CD4-positive, alpha-beta T cell treated with Interleukin-17A for 4 hours (primary cell): Measurements from ENCODE around the gene PDE6C.

ENCODE experiments used
- DNase-seq: peaks from one replicate; pipeline ENCODE4 v3.0.0-alpha.2; 2020; ENCODE audit warnings: mixed read lengths

The PDE6C gene

GRCh38 chr10:93595378-93596161 is 16.8 kb upstream of the PDE6C start:
- DNase-seq: no peak

DNA sequence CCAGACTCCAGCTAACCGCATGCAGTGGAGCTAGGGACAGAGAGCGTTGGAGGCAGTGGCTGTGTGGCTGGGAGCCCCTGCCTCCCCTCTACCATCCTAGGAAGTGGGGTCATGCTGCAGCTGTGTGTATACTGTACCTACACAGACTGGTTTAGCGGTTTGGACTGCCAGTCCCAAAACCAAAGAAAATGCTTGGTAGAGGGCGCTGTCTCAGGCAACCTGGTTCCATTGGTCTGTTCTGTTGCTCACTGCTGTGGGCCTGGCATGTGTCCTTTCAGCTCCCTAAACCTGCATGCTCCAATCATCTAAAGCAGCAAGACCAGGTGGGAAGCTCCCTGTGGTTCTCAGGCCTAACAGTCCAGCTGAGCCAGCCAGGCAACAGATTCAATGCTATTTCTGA is 15.8 kb upstream of the PDE6C start:
- DNase-seq: no peak

GRCh38 chr10:93597075-93597599 is 15.2 kb upstream of the PDE6C start:
- no peak for DNase-seq

- no peak for DNase-seq
These were observed 14.2 kb upstream of the PDE6C start for GRCh38 chr10:93598157-93598556.

- DNase-seq: no peak
These were observed 13.0 kb upstream of the PDE6C start for GRCh38 chr10:93599335-93599734.

DNA sequence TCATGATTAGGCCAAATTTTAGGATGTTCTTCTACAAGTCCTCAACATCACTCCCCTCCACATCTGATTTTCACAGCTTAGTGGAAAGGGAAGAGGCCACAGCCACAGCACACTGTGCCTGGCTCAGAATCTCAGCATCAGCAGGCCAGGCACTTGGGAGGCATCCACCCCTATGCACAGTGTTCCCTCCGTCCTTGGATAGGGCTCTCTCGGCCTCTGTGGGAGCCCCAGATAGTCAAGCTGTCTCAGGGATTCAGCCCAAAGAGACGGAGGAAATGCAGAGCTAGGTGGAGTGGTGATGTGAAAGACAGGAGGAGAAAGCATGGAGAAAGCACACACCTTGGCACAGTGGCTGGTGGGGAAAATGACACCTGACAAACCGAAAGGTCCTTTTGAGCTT is 12.6 kb upstream of the PDE6C start:
- DNase-seq: no peak

DNA sequence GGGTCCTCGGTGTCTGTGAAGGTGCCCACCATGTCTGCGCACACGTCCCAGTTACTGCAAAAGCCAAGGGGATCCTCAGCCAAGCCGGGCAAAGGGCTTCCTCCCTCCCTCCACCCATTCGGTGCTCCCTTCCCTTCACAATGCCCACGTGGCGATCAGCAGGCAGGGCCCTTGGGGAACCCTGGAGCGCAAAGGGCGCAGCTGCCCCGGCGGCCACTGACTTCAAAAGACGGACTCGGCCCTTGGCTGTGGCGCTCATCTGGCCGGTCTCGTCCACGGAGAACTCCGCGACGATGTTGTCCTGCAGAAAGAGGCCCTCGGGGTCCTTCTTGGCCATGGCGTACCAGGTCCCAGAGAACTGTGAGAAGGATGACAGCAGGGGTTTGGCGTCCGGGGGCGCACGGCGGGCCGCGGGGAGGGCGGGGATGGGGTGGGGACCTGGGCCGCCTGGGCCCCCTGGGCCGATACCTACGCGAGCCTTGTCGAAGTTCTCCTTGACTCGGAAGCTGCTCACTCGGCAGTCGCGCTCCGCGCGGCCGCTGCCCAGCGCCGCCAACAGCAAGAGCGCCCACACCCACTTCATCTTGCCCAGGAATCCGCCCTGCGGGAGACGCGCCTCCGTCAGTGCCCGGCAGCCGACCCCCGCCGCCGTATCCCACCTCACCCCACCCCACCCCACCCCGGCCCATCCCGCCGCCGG is 11.7 kb upstream of the PDE6C start:
- no peak for DNase-seq

DNA sequence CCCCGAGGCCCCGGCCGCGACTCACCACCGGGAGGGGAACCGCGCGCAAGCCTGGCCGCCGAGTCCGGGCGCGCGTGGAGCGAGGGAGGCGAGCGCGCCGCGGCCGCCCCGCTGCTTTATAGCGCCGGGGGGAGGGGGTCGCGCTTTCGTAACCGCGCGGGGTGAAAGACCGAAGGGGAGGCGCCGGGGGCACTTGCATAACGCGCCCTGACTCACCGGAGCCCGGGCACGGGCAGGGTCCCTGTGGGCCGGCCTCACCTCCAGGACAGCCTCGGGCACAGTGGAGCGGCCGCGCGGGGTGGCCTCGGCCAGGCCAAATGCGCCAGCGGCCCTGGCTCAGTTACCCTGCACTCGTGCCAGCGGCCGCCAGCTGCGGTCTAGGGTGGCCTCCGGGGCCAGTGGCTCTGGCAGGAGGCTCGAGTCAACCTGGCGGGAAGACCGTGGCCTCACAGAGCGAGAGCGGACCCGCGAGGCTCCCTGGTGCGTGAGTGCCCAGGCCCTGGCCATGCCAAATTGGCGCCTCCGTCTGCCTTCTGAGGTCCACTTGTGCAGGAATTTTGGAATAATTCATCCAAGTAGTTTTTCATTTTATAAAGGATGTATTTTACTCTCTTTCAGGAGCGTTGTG is 11.1 kb upstream of the PDE6C start, which contains the start of gene RBP4:
RBP4 (minus strand) TSS at position 90 of the 628 bp plus-strand sequence. CDS start 207 bp downstream, outside the sequence.
- no peak for DNase-seq

GRCh38 chr10:93601774-93602162 is 10.6 kb upstream of the PDE6C start:
- no peak for DNase-seq

- no peak for DNase-seq
These were observed 9.3 kb upstream of the PDE6C start for GRCh38 chr10:93603023-93603422.

GRCh38 chr10:93604146-93604545 is 8.2 kb upstream of the PDE6C start:
- no peak for DNase-seq

DNA sequence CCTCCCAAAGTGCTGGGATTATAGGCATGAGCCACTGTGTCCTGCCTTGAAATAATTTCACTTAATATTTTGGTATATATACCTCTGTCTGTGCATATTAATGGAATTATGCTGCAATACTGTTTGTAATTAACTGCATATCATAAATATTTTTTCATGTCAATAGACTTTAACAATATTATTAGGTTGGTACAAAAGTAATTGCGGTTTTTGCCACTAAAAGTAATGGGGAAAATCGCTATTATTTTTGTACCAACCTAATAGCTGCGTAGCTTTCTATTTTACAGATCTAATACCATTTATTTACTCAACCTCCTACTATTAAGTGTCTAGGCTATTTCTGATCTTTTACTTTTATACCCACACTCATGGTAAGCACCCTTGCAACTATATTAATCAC is 3.9 kb upstream of the PDE6C start:
- DNase-seq: no peak

GRCh38 chr10:93613126-93613525 is 789 bp downstream of the PDE6C start:
- no peak for DNase-seq

DNA sequence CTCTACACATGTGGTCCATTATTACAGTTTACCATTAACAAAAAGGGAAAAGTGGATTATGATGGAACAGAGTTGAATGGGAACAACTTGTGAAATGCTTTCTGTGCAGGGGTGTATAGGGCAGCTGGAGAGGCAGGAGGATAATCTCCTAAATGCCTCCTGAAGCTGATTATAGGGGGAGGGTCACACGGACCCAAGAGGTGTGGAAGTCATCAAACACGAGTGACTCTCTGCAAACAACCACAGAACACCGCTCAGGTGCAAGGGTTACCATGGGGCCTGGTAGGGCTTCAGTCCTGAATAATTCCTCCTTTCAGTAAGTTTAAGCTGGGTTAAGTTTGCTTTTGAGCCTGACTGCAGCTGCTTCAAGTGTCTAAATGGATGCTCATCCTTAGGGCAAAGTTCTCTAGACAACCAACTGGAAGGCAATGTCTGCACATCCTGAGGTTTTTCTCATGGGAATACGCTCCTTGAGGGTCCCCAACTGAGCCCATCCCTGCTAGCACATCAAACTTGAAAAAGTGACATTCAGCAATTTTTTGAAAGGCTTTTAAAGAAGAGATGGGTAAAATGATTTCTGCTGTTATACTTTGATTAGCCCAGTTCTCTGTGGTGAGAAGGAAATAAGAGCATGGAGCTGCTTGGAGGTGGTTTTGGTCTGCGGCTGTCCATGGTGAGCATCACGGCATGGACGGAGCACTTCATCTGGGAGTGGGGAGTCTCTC is 1.9 kb downstream of the PDE6C start:
- no peak for DNase-seq

DNA sequence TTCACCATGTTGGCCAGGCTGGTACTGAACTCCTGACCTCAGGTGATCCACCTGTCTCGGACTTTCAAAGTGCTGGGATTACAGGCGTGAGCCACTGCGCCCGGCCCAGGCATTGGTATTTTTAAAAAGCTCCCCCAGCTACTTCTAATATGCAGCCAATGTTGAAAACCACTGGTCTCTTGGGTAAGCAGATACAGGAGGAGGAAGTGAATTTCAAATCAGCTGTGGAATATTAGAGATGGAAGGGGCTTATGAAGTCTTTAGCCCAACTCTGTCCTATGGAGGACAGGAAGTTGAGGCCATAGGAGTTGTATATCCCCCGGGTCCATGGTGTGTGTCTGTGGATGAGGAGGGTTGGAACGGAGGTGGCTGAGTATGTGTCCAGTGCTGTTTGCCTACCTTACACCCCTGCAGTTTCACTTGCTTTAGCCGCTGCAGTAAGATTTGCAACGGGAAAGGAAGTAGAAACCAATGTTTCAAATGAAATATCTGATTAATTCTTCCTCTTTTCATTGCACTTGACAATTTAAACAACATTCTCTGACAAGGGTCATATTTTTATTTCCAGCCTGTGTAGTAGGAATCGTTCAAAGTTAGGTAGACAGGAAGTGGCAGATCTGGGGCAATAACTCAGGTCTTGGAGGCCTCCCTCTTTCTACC is 3.4 kb downstream of the PDE6C start:
- DNase-seq: no peak

DNA sequence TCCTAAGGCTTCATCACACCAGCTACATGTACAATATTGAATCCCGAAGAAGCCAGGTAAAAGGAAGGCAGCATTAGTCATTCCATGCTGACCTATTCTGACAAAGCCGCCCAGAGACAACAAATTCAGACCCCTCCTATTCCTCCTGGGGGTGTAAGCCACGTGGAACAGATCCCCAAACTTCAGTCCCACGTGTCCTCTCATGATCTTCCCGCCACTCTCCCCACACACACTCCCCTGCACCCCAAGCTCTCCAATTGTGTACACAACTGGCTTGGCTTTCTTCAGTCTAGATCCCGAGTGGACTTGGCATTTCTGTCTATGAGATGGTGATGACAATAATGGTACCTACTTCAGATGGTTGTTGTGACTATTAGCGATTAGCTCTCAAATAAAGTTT is 8.6 kb downstream of the PDE6C start:
- DNase-seq: no peak

DNA sequence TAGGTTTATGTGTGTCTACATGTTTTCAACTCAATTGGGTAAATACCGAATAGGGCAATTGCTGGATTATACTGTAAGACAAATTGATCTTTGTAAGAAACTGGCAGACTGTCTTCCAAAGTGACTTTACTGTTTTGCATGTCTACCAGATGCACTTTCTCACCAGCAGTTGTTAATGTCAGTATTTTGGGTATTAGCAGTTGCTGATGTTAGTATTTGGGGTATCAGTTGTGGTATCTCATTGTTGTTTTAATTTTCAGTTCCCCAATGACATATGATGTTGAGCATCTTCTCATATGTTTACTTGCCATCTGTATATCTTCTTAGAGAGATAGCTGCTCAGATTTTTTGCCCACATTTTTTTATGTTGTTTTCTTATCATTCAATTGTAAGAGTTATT is 10.6 kb downstream of the PDE6C start:
- DNase-seq: no peak

DNA sequence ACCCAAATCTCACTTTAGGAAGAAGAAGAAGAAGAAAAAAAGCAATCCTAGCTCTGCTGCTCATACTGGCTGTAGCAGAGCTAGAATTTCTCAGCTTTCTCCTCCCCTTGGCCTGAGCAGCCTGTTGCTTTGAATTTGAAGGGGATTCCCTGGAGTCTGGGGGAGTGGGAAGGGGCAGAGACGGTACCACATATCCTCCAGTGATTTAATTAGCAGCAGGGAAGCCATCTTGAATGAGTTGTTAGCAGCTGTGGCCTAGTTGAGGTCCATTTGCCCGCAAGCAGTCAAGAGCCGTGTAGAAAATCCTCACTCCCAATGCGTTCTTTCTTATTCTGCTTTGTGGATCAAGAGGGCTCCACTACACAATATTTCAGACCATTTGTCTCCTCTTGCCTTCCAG is 16.5 kb downstream of the PDE6C start:
- DNase-seq: no peak

DNA sequence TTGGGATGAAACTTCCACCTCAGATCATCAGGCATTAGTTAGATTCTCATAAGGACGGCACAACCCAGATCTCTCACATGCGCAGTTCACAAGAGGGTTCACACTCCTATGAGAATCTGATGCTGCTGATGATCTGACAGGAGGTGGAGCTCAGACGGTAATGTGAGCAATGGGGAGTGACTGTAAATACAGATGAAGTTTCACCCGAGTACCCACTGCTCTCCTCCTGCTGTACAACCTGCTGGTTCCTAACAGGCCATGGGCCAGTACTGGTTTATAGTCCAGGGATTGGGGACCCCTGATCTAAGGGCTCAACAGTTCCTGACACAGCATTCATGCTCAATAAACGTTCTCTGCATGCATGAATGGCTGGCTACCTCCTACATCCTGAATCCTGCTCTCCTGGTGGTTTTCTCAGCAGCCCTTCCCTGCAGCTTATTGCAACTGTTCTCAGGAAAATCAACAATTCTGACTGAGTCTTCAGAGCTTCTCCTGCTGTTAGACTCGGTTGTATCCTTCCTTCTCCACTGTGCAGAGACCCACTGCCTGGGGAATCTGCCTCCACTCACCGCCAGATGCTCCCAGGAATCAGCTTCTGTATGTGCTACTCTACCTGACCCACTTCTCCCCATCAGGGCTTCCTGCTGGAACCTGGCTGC is 17.4 kb downstream of the PDE6C start:
- DNase-seq: no peak

GRCh38 chr10:93630625-93631557 is 18.6 kb downstream of the PDE6C start:
- no peak for DNase-seq

- no peak for DNase-seq
These were observed 27.5 kb downstream of the PDE6C start for GRCh38 chr10:93639791-93640190.
